ENCODE results near the gene MICAL3.

GRCh38 chr22:17876306-17876831 lies 148.0 kb downstream of the MICAL3 start:
- TF ChIP-seq CTCF (IDR thresholded peaks at IDR 0.05) (no peak), POLR2A (IDR thresholded peaks at IDR 0.05) (no peak)

All from tibial nerve (tissue), 3 donors.